ENCODE data around the gene PTTG1.

Gene PTTG1

GRCh38 chr5:160421625-160422258, at the start of gene PTTG1:
TSS of gene PTTG1 (plus strand) at chr5:160421855. CDS start at chr5:160422313, 458 bp downstream.
- DNase-seq: peak; percentile 89

GRCh38 chr5:160375166-160375565, 46.5 kb upstream of the PTTG1 start:
- no peak for DNase-seq

- no peak for DNase-seq
These were observed 46.0 kb upstream of the PTTG1 start for GRCh38 chr5:160375701-160376100.

- DNase-seq: no peak
These were observed 45.2 kb upstream of the PTTG1 start for GRCh38 chr5:160376416-160376815.

- DNase-seq: no peak
These were observed 44.0 kb upstream of the PTTG1 start for GRCh38 chr5:160377651-160378050.

- DNase-seq: no peak
These were observed 43.3 kb upstream of the PTTG1 start for GRCh38 chr5:160378330-160378729.

- DNase-seq: peak; percentile 18
These were observed 42.1 kb upstream of the PTTG1 start for GRCh38 chr5:160379511-160379910.

GRCh38 chr5:160380041-160380440, 41.6 kb upstream of the PTTG1 start:
- no peak for DNase-seq

GRCh38 chr5:160382346-160382745, 39.3 kb upstream of the PTTG1 start:
- DNase-seq: no peak

- DNase-seq: no peak
These were observed 37.0 kb upstream of the PTTG1 start for GRCh38 chr5:160384681-160385080.

GRCh38 chr5:160385496-160385895, 36.2 kb upstream of the PTTG1 start:
- no peak for DNase-seq

GRCh38 chr5:160387445-160387844, 34.2 kb upstream of the PTTG1 start:
- no peak for DNase-seq

GRCh38 chr5:160390787-160391696, 30.6 kb upstream of the PTTG1 start:
- peak; percentile 10 for DNase-seq

- DNase-seq: no peak
These were observed 26.5 kb upstream of the PTTG1 start for GRCh38 chr5:160395111-160395510.

GRCh38 chr5:160397492-160397891, 24.2 kb upstream of the PTTG1 start:
- no peak for DNase-seq

GRCh38 chr5:160398806-160399205, 22.8 kb upstream of the PTTG1 start:
- DNase-seq: no peak

- peak; percentile 67 for DNase-seq
These were observed 22.0 kb upstream of the PTTG1 start, which contains the start of gene FAM200C for GRCh38 chr5:160399402-160400353. TSS of gene FAM200C (minus strand) at chr5:160400054. CDS start at chr5:160395490, 4,564 bp downstream.

- DNase-seq: peak; percentile 89
These were observed 2.8 kb upstream of the PTTG1 start, which contains the start of gene SLU7 for GRCh38 chr5:160418561-160419457. TSS of gene SLU7 (minus strand) at chr5:160419081. CDS start at chr5:160415294, 3,787 bp downstream.

GRCh38 chr5:160419458-160420330, 2.0 kb upstream of the PTTG1 start:
- no peak for DNase-seq

GRCh38 chr5:160420331-160420610, 1.4 kb upstream of the PTTG1 start:
- DNase-seq: no peak

- no peak for DNase-seq
These were observed 1.4 kb downstream of the PTTG1 start for GRCh38 chr5:160423099-160423498.

All from GF-D8 (cell line).